Measurements from ENCODE around the gene KRT7. TPM values are rescaled to one million over a fixed set of nuclear protein-coding genes. Genes with fewer than 3 reads are reported as not detected.

Gene KRT7
- total RNA-seq, 2 experiments from 2014 or later: not detected

DNA sequence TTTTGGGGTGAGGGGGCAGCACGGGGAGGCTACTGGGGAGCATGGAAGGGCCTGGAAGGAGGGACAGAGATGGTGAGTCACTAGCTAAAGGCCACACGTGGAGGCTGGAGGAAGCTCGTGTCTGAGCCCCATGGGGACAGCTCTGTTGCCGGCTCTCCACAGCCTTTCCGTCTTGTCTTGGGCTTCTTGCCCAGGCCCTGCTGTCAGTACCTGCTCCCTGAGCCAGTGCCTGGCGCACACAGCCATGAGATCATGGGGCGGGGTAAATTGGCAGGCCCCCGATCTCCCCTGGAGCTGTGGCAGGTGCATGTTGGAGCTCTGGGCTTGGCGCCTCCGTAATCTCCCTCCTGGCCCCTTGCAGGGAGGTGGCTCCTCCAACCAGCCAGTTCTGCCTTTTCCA, 25.1 kb upstream of the KRT7 start:
- no peak overlapping the region for H3K27ac ChIP-seq (ENCODE audit: low read depth, low read length, poor library complexity, severe bottlenecking)
- DNase-seq (ENCODE audit: low spot score): no peak
- H3K9me2 ChIP-seq (ENCODE audit: insufficient read depth, low read length): no peaks in the 10 kb centered on the region
- ChIA-PET CTCF (ENCODE audit: unreplicated experiment) (no interaction called here), POLR2A (interaction anchor here (1.1 kb wide), 1 partner anchor 13 kb away, joined by 3 read pairs; no protein-coding TSS in a partner anchor)
- H3K9me3 ChIP-seq (ENCODE audit: low read length): no peaks in the 10 kb centered on the region
- no peak overlapping the region for H3K4me2 ChIP-seq (ENCODE audit: low read length)
- H4K20me1 ChIP-seq (ENCODE audit: insufficient read depth, low read length): no peaks in the 10 kb centered on the region
- no peaks in the 10 kb centered on the region for H3K36me3 ChIP-seq (ENCODE audit: insufficient read depth, low read length)
- H3K4me1 ChIP-seq (ENCODE audit: insufficient read depth, low read length, poor library complexity, severe bottlenecking): no peaks in the 10 kb centered on the region
- H2AFZ ChIP-seq (ENCODE audit: low read length): no peak overlapping the region
- no TSS peak for BruUV-seq (replicated peaks)
- intact Hi-C loops (cut with micrococcal nuclease; ENCODE audit: unreplicated experiment): no loop called here
- TF ChIP-seq, protein P1, sequence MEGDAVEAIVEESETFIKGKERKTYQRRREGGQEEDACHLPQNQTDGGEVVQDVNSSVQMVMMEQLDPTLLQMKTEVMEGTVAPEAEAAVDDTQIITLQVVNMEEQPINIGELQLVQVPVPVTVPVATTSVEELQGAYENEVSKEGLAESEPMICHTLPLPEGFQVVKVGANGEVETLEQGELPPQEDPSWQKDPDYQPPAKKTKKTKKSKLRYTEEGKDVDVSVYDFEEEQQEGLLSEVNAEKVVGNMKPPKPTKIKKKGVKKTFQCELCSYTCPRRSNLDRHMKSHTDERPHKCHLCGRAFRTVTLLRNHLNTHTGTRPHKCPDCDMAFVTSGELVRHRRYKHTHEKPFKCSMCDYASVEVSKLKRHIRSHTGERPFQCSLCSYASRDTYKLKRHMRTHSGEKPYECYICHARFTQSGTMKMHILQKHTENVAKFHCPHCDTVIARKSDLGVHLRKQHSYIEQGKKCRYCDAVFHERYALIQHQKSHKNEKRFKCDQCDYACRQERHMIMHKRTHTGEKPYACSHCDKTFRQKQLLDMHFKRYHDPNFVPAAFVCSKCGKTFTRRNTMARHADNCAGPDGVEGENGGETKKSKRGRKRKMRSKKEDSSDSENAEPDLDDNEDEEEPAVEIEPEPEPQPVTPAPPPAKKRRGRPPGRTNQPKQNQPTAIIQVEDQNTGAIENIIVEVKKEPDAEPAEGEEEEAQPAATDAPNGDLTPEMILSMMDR (conservative IDR thresholded peaks at IDR 0.05; ENCODE audit: low read length): no peak
- TF ChIP-seq EZH2phosphoT487 (IDR thresholded peaks at IDR 0.05; ENCODE audit: borderline replicate concordance, low read depth, low read length): no peak
- H3K79me2 ChIP-seq (ENCODE audit: insufficient read depth, low read depth, low read length): no peaks in the 10 kb centered on the region
- no peak overlapping the region for H3K4me3 ChIP-seq (ENCODE audit: low read depth, low read length, poor library complexity, severe bottlenecking)

- H3K4me2 ChIP-seq (ENCODE audit: low read length): no peak overlapping the region
- H3K9me3 ChIP-seq (ENCODE audit: low read length): no peaks in the 10 kb centered on the region
- TF ChIP-seq, protein P1 (conservative IDR thresholded peaks at IDR 0.05; ENCODE audit: low read length): no peak
- no peak for TF ChIP-seq EZH2phosphoT487 (IDR thresholded peaks at IDR 0.05; ENCODE audit: borderline replicate concordance, low read depth, low read length)
- H3K9me2 ChIP-seq (ENCODE audit: insufficient read depth, low read length): no peaks in the 10 kb centered on the region
- BruUV-seq (replicated peaks): no TSS peak
- no peak overlapping the region for H2AFZ ChIP-seq (ENCODE audit: low read length)
- DNase-seq (ENCODE audit: low spot score): no peak
- H3K36me3 ChIP-seq (ENCODE audit: insufficient read depth, low read length): no peaks in the 10 kb centered on the region
- H4K20me1 ChIP-seq (ENCODE audit: insufficient read depth, low read length): no peaks in the 10 kb centered on the region
- ChIA-PET CTCF (ENCODE audit: unreplicated experiment) (no interaction called here), POLR2A (interaction anchor here (1.1 kb wide), 1 partner anchor 13 kb away, joined by 3 read pairs; no protein-coding TSS in a partner anchor)
- H3K4me1 ChIP-seq (ENCODE audit: insufficient read depth, low read length, poor library complexity, severe bottlenecking): no peaks in the 10 kb centered on the region
- no peak overlapping the region for H3K4me3 ChIP-seq (ENCODE audit: low read depth, low read length, poor library complexity, severe bottlenecking)
- no peaks in the 10 kb centered on the region for H3K79me2 ChIP-seq (ENCODE audit: insufficient read depth, low read depth, low read length)
- H3K27ac ChIP-seq (ENCODE audit: low read depth, low read length, poor library complexity, severe bottlenecking): no peak overlapping the region
- intact Hi-C loops (cut with micrococcal nuclease; ENCODE audit: unreplicated experiment): no loop called here
These were observed 24.4 kb upstream of the KRT7 start for GRCh38 chr12:52208424-52209165.

- Histone ChIP-seq H3K9me3 (ENCODE audit: low read length) (no peaks in the 10 kb centered on the region), H2AFZ (ENCODE audit: low read length) (no peak overlapping the region), H3K79me2 (ENCODE audit: insufficient read depth, low read depth, low read length) (no peaks in the 10 kb centered on the region), H3K36me3 (ENCODE audit: insufficient read depth, low read length) (no peaks in the 10 kb centered on the region), H3K4me2 (ENCODE audit: low read length) (no peak overlapping the region), H3K9me2 (ENCODE audit: insufficient read depth, low read length) (no peaks in the 10 kb centered on the region), H4K20me1 (ENCODE audit: insufficient read depth, low read length) (no peaks in the 10 kb centered on the region), H3K27ac (ENCODE audit: low read depth, low read length, poor library complexity, severe bottlenecking) (no peak overlapping the region), H3K4me1 (ENCODE audit: insufficient read depth, low read length, poor library complexity, severe bottlenecking) (no peaks in the 10 kb centered on the region), H3K4me3 (ENCODE audit: low read depth, low read length, poor library complexity, severe bottlenecking) (no peak overlapping the region)
- DNase-seq (ENCODE audit: low spot score): no peak
- TF ChIP-seq EZH2phosphoT487 (IDR thresholded peaks at IDR 0.05; ENCODE audit: borderline replicate concordance, low read depth, low read length): no peak
- TF ChIP-seq, protein P1 (conservative IDR thresholded peaks at IDR 0.05; ENCODE audit: low read length): no peak
- ChIA-PET POLR2A (no interaction called here), CTCF (ENCODE audit: unreplicated experiment) (no interaction called here)
- no TSS peak for BruUV-seq (replicated peaks)
- intact Hi-C loops (cut with micrococcal nuclease; ENCODE audit: unreplicated experiment): no loop called here
These were observed 23.7 kb upstream of the KRT7 start for GRCh38 chr12:52209321-52209720.
